Measurements from ENCODE around the gene COL27A1. TPM values are rescaled to one million over a fixed set of nuclear protein-coding genes. Genes with fewer than 3 reads are reported as not detected.

COL27A1 gene
- total RNA-seq, 3 donors from 2014 or later: 3.1 to 13.6 (median 4.0) TPM

GRCh38 chr9:114246558-114246957, 91.2 kb downstream of the COL27A1 start:
- DNase-seq (no peak), ATAC-seq (no peak)
- no peak overlapping the region for H3K4me3 ChIP-seq
- H3K4me1 ChIP-seq (ENCODE audit: low read depth): no peaks in the 10 kb centered on the region
- no peak for TF ChIP-seq CTCF (IDR thresholded peaks at IDR 0.05)
- intact Hi-C loops (cut with DNase I, micrococcal nuclease): no loop called here
- no peaks in the 10 kb centered on the region for H3K9me3 ChIP-seq
- H3K36me3 ChIP-seq (ENCODE audit: low read depth): no peaks in the 10 kb centered on the region

- no peaks in the 10 kb centered on the region for H3K36me3 ChIP-seq (ENCODE audit: low read depth)
- H3K4me1 ChIP-seq (ENCODE audit: low read depth): no peaks in the 10 kb centered on the region
- no peak for ATAC-seq
- no peak overlapping the region for H3K4me3 ChIP-seq
- TF ChIP-seq CTCF (IDR thresholded peaks at IDR 0.05): no peak
- no peak for DNase-seq
- intact Hi-C loops (cut with DNase I, micrococcal nuclease): no loop called here
- no peaks in the 10 kb centered on the region for H3K9me3 ChIP-seq
These were observed 91.7 kb downstream of the COL27A1 start for GRCh38 chr9:114247077-114247476.

DNA sequence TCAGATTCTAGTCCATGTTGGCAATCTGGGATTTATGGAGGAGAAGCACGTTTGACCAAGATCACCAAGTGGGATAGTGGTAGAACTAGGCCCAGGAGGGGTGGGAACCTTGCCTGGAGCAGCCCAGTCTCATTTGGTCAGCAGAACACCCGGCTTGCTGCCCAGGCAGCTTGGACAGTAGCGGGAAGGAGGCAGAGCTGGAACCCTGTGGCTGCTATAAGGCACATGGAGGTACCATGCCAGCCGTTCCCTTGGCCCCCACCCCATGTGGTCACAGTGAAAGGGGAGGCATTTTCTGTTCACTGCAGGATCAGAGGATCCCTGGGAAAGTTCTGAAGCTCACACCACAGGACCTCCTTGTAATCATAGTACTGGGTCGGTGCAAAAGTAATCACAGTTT, 92.2 kb downstream of the COL27A1 start:
- intact Hi-C loops (cut with DNase I, micrococcal nuclease): no loop called here
- no peaks in the 10 kb centered on the region for H3K36me3 ChIP-seq (ENCODE audit: low read depth)
- TF ChIP-seq CTCF (IDR thresholded peaks at IDR 0.05): no peak
- H3K4me3 ChIP-seq: no peak overlapping the region
- no peak for DNase-seq
- H3K9me3 ChIP-seq: no peaks in the 10 kb centered on the region
- no peak for ATAC-seq
- H3K4me1 ChIP-seq (ENCODE audit: low read depth): no peaks in the 10 kb centered on the region

DNA sequence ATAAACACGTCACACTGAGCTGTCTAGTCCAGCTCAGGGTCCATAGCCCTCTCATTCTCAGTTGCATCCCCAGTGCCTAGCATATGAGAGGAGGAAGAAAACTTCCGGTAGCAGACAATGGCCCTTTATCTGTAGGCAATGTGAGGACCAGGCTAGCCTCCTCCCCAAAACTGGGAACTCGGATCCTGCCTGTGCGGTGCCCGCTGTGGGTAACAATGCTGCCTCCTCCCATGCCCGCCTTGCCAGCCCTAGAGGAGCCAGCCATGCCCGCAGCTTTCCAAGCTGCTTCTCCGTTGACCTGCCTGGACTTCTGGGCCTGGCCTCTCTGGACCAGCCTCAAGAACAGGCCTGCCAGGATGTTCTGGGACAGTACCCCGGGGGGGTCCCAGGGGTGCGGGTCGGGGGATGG, 93.0 kb downstream of the COL27A1 start:
- intact Hi-C loops (cut with DNase I, micrococcal nuclease): no loop called here

GRCh38 chr9:114249424-114250234, 94.3 kb downstream of the COL27A1 start:
- no peaks in the 10 kb centered on the region for H3K36me3 ChIP-seq (ENCODE audit: low read depth)
- no peak for TF ChIP-seq CTCF (IDR thresholded peaks at IDR 0.05)
- H3K4me3 ChIP-seq: no peak overlapping the region
- intact Hi-C loops (cut with DNase I, micrococcal nuclease): no loop called here
- no peak for ATAC-seq
- DNase-seq: no peak
- no peaks in the 10 kb centered on the region for H3K4me1 ChIP-seq (ENCODE audit: low read depth)
- no peaks in the 10 kb centered on the region for H3K9me3 ChIP-seq

More for the DNA sequence above, 93.0 kb downstream of the COL27A1 start:
- no peak for TF ChIP-seq CTCF (IDR thresholded peaks at IDR 0.05)
- no peaks in the 10 kb centered on the region for H3K4me1 ChIP-seq (ENCODE audit: low read depth)
- no peak overlapping the region for H3K4me3 ChIP-seq
- no peaks in the 10 kb centered on the region for H3K36me3 ChIP-seq (ENCODE audit: low read depth)
- ATAC-seq: no peak
- H3K9me3 ChIP-seq: no peaks in the 10 kb centered on the region
- no peak for DNase-seq
